Body of pancreas (tissue), 4 donors: ENCODE measurements around the gene LETMD1. TPM values are rescaled to one million over a fixed set of nuclear protein-coding genes. Genes with fewer than 3 reads are reported as not detected.

ENCODE experiments used
- ATAC-seq: fragments of 150-250 bp; one replicate; pipeline ENCODE4 v1.9.1; 2016
- DNase-seq, 4 donors: peaks; one replicate each; pipeline ENCODE4 v3.0.0-alpha.2; 2019
- H3K27ac ChIP-seq, 4 donors: fragments of 200-600 bp; sonication (generic); 1 replicate in 3 of 4; 2 replicates in 1 of 4; pipeline versions ENCODE4 v1.5.1 to v1.6.1; 2016 to 2019; ENCODE audit warnings: mild to moderate bottlenecking in 1 of 4, mixed read lengths in 1 of 4, moderate library complexity in 1 of 4
- H3K27me3 ChIP-seq, 2 donors: fragments of 200-600 bp; sonication (generic); one replicate each; pipeline ENCODE4 v1.6.0; 2016; ENCODE audit warnings: mild to moderate bottlenecking in 1 of 2
- H3K36me3 ChIP-seq, 2 donors: fragments of 200-600 bp; sonication (generic); replicated peaks in 1 of 2; 2 replicates each; pipeline ENCODE4 v1.5.1; 2016; ENCODE audit warnings: low read depth in 2 of 2; ENCODE audit not compliant: insufficient read depth in 1 of 2
- H3K4me1 ChIP-seq: fragments of 200-600 bp; sonication (generic); one replicate; pipeline ENCODE4 v1.6.0; 2016
- H3K4me3 ChIP-seq, 2 donors: fragments of 200-600 bp; sonication (generic); 1 replicate in 1 of 2; 2 replicates in 1 of 2; pipeline ENCODE4 v1.5.1; 2016 to 2019
- H3K9me3 ChIP-seq, 3 donors: fragments of 200-600 bp; sonication (generic); 1 replicate in 2 of 3; 2 replicates in 1 of 3; pipeline ENCODE4 v1.5.1; 2016
- CTCF ChIP-seq, 7 experiments: fragments of 450-650 bp in 4 of 7; fragments of 200-600 bp in 3 of 7; sonication (generic) in 3 of 7; IDR thresholded peaks; one replicate each; pipeline ENCODE4 v1.5.1; 2016 to 2019; ENCODE audit warnings: antibody characterized with exemption in 7 of 7
- POLR2A ChIP-seq, 3 donors: fragments of 450-650 bp; IDR thresholded peaks; one replicate each; pipeline ENCODE4 v1.6.1; 2016; ENCODE audit warnings: antibody characterized with exemption in 3 of 3, mild to moderate bottlenecking in 2 of 3
- WGBS, 2 donors: methylation state at CpG; one replicate each; pipeline ENCODE4 v1.1.5; 2017; 5-methylcytosine and 5-hydroxymethylcytosine counted together
- intact Hi-C: fragments of 100-400 bp; cut with DNase I; formaldehyde crosslinking; loops from one replicate; pipeline ENCODE4 v1.15.1; 2023
- total RNA-seq, 2 donors: library from RNA; depleted of rRNA; stranded (reverse); fragments of >200 nt; gene quantifications; one replicate each; pipeline ENCODE4 v1.1.0, GENCODE V29; 2016

The LETMD1 gene
- total RNA-seq, 2 donors from 2014 or later, result 57.4 to 71.6 TPM

DNA sequence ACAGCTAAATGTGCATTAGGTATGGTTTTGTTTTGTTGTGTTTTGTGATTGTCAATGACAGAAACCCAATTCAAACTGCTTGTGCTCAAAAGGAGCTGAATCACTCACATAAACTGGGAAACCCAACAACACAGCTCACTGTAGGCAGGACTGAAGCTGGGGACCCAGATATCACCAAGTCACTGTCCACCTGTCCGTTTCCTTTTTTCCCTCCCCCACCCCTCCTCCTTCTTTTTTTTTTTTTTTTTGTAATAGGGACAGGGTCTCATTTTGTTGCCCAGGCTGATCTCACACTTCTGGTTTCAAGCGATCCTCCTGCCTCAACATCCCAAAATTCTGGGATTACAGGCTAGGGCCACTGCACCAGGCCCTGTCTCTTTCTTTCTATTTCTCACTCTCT is 15.1 kb upstream of the LETMD1 start:
- no peaks in the 10 kb centered on the region for H3K36me3 ChIP-seq
- ATAC-seq, result no peak
- DNase-seq, result no peak
- intact Hi-C loops, result no loop called here
- no peaks in the 10 kb centered on the region for H3K27me3 ChIP-seq
- no peak overlapping the region for H3K4me3 ChIP-seq
- H3K27ac ChIP-seq, result no peak overlapping the region
- WGBS, 2 donors, result 68 to 79% methylated on average over 2 of the region's 2 CpGs
- H3K9me3 ChIP-seq, result no peaks in the 10 kb centered on the region
- peaks cover 7% of the 10 kb centered on the region for H3K4me1 ChIP-seq
- TF ChIP-seq POLR2A (IDR thresholded peaks at IDR 0.05) (no peak), CTCF (IDR thresholded peaks at IDR 0.05) (no peak)

GRCh38 chr12:51033457-51034089 is 14.6 kb upstream of the LETMD1 start:
- H3K27me3 ChIP-seq, result no peaks in the 10 kb centered on the region
- intact Hi-C loops, result no loop called here
- no peak overlapping the region for H3K4me3 ChIP-seq
- H3K4me1 ChIP-seq, result peaks cover 7% of the 10 kb centered on the region
- no peak overlapping the region for H3K27ac ChIP-seq
- H3K36me3 ChIP-seq, result no peaks in the 10 kb centered on the region
- 91% methylated on average over 4 of the region's 4 CpGs for WGBS, 2 donors
- H3K9me3 ChIP-seq, result no peaks in the 10 kb centered on the region
- no peak for DNase-seq
- TF ChIP-seq POLR2A (IDR thresholded peaks at IDR 0.05) (no peak), CTCF (IDR thresholded peaks at IDR 0.05) (no peak)
- no peak for ATAC-seq

GRCh38 chr12:51036279-51036678 is 11.8 kb upstream of the LETMD1 start:
- no peaks in the 10 kb centered on the region for H3K9me3 ChIP-seq
- ATAC-seq, result no peak
- no peak for DNase-seq
- no peak overlapping the region for H3K27ac ChIP-seq
- H3K36me3 ChIP-seq, result no peaks in the 10 kb centered on the region
- H3K27me3 ChIP-seq, result no peaks in the 10 kb centered on the region
- intact Hi-C loops, result no loop called here
- TF ChIP-seq CTCF (IDR thresholded peaks at IDR 0.05) (no peak), POLR2A (IDR thresholded peaks at IDR 0.05) (no peak)
- 57 to 67% methylated on average over 3 of the region's 3 CpGs for WGBS, 2 donors
- peaks cover 10% of the 10 kb centered on the region for H3K4me1 ChIP-seq
- no peak overlapping the region for H3K4me3 ChIP-seq

GRCh38 chr12:51048661-51049251 is 629 bp downstream of the LETMD1 start:
- Histone ChIP-seq H3K27me3 (no peaks in the 10 kb centered on the region), H3K27ac (peak overlapping the region; percentile 86 to 98 (median 97)), H3K9me3 (no peaks in the 10 kb centered on the region), H3K4me1 (peaks cover 17% of the 10 kb centered on the region), H3K4me3 (peak overlapping the region; percentile 69 to 93), H3K36me3 (peaks cover 0 to 4% of the 10 kb centered on the region in 2 donors)
- 14 to 17% methylated on average over 14 of the region's 14 CpGs for WGBS, 2 donors
- intact Hi-C loops, result no loop called here
- ATAC-seq, result no peak
- TF ChIP-seq POLR2A (IDR thresholded peaks at IDR 0.05), result no peak
- no peak for TF ChIP-seq CTCF (IDR thresholded peaks at IDR 0.05)
- no peak for DNase-seq

DNA sequence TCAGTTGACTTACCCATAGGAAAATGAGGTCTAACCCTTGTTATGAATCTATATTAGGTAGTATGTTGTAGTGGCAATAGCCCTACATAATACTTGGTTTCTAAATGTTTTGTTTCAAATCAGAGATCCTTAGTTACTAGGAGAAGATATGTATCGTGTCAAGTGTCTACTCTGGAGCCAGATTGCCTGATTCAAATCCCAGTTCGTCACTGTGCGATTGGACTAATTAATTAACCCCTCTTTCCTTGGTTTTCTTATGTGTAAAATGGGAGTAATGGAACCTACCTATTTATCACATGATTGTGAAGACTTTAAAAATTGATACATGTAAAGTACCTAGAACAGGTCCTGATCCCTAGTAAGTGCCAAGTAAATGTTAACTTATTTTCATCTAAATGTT is 1.4 kb downstream of the LETMD1 start:
- peaks cover 17% of the 10 kb centered on the region for H3K4me1 ChIP-seq
- H3K27ac ChIP-seq, result no peak overlapping the region
- H3K9me3 ChIP-seq, result no peaks in the 10 kb centered on the region
- DNase-seq (no peak), ATAC-seq (no peak)
- no peak overlapping the region for H3K4me3 ChIP-seq
- intact Hi-C loops, result no loop called here
- peaks cover 0 to 8% of the 10 kb centered on the region in 2 donors for H3K36me3 ChIP-seq
- TF ChIP-seq CTCF (IDR thresholded peaks at IDR 0.05) (no peak), POLR2A (IDR thresholded peaks at IDR 0.05) (no peak)
- WGBS, 2 donors, result 28 to 61% methylated on average over 3 of the region's 3 CpGs
- no peaks in the 10 kb centered on the region for H3K27me3 ChIP-seq
